GM21786 (cell line): ENCODE results near the gene NCEH1.
A peak's percentile ranks its signal among the peaks of the same experiment; 100 is the strongest.
"Not testable (repeated sequence)": the region's sequence is repeated elsewhere in the genome, so short reads cannot be mapped to it uniquely, and the experiment has no call there.

Experiments used
- ATAC-seq: cut with Tn5 transposase; IDR thresholded peaks from one replicate; pipeline ENCODE4 v1.9.1; 2021; ENCODE audit not compliant: unreplicated experiment

NCEH1 gene

DNA sequence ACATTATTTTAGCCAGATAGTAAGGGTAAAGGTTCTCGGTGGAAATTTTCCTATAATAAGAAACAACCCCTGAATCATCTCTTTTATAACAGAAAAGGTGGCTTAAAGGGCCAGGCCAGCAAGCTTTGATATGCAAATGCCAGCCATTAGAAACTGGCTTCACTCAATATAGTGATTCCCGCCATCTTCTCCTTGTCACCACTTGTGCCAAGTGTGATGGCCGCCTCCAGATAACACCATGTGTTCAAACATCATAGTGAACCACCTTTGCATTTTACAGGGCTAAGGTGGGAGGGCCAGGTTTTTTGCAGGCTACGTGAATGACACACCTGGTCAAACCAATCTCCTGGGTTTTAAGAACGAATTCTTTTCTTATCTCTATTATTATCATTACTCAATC, 31.3 kb downstream of the NCEH1 start:
- ATAC-seq = no peak

- ATAC-seq = no peak
Observed at GRCh38 chr3:172678068-172678467, 32.8 kb downstream of the NCEH1 start.

- no peak for ATAC-seq
Observed at GRCh38 chr3:172676196-172676922, 34.5 kb downstream of the NCEH1 start.

GRCh38 chr3:172675441-172676193, 35.2 kb downstream of the NCEH1 start:
- no peak for ATAC-seq

DNA sequence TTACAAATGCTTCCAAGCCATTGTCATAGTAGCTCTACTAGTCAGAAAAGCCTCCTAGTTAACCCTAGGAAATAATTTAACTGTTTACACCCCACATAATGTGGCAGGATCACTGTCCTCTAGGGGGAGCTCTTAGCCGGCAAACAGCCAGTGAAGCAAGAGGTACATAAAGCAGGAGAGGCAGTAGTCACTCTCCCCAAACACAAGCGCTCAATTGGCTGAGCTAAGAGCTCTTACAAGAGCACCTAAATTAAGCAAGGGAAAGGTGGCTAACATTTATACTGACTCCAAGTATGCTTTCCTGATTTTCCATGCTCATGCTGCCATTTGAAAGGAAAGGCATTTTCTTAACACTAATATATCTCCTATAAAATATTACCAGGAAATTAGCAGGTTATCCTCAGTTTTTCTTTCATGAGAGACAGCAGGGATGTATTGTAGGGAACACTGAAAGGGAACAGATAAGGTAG, 37.6 kb downstream of the NCEH1 start:
- ATAC-seq = peak; percentile 80

GRCh38 chr3:172669021-172669420, 41.8 kb downstream of the NCEH1 start:
- ATAC-seq = no peak

DNA sequence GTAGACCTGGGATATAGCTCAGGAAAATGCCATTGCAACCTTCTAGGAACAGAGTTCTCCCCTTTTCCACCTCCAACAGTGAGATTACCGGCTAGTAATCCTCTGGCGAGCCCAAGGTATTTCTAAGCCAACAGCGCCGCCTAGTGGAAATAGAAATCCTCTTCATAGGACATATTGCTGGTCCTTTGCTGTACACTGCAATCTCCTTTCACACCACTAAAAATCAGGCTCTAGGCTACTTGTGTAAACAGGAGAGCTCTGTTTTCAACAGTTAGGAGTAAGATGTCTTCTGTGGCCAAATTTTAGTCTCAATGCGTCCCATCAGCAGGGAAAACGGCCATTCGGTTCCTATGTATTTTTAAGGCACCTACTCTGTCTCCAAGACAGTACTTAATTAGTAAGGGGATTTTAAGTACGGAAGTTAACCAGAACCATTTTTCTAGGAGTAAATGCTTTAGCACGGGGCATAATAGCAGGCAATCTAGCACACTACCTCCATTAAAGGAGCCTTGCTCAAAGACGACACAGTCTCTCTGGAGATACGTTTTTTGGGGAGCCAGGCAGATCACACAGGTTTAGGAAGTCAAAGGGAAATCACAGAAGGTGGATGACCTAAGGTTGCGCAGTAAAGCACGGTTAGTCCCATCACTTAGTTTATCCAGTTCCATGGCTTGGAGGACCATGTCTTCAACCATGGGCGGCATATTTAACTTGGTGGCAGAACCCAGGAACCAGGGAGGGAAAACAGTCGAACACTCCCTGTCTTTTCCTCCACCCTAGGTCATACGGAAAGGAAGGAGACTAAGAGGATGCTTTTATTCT, 43.8 kb downstream of the NCEH1 start:
- peak; percentile 99 for ATAC-seq

DNA sequence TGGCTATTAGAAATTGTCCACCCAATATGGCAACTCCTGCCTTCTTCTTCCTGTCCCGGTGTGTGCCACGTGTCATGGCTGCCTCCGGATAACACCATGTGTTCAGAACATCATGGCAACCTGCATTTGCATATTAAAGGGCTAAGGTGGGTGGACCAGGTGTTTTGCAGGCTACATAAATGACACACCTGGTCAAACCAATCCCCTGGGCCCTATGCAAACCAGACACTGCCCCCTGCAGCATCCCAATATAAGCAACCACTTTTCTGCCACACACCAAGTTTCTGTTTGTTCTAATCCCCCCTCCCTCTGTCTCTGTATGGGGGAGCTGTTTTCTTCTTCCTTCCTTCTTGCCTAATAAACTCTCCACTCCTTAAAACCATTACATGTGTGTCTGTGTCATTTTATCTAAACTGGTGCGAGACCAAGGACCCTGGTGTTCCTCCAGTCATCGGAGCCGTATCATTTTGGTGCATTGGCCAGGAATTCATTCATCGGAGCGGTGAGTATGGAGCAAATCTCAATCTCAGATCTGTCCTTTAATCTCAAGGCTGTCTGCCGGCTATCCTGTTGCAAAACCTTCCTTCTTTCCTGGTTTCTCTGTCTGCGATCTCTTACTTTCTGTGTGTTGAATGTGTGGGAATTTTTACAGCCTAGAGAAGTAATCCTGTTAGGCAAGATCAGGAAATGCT, 44.5 kb downstream of the NCEH1 start:
- no peak for ATAC-seq

GRCh38 chr3:172665510-172665909, 45.4 kb downstream of the NCEH1 start:
- not testable (repeated sequence) for ATAC-seq

DNA sequence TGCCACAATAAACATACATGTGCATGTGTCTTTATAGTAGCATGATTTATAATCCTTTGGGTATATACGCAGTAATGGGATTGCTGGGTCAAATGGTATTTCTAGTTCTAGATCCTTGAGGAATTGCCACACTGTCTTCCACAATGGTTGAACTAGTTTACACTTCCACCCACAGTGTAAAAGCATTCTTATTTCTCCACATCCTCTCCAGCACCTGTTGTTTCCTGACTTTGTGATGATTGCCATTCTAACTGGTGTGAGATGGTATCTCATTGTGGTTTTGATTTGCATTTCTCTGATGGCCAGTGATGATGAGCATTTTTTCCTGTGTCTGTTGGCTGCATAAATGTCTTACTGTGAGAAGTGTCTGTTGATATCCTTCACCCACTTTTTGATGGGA, 50.4 kb downstream of the NCEH1 start:
- not testable (repeated sequence) for ATAC-seq

DNA sequence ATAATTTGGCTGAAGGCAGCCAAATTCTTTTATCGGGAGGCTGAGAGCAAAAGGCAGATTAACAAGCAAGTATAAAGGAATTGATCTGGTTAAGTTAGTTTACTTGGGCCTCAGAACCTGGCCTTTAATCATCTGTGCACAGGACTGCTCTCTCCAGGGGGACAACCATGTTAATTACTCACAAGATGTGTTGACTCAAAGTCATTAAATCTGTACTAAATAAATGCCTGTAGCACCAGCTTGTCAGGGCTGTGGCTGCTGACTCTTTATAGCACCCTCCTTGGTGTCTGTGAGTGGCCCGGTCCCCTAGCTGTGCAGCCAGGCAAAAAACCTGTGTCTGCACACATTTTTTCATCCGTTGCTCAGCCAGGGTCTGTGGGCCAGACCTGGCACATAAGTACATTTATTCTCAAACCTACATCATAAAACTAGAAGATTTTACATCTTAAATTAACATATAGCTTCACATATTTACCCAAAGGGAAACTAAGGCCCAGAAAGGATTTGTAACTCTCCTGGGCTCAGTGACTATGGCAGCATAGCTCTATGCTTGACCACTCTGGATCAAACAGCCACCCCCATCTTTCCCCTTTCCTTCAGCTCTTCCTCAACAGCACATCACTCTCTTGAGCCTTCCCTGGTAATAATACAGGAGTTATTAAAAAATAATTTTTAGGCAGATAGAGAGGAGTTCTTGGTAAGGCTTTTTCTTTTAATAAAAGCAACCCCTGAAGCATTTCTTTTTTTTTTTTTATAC, 51.4 kb downstream of the NCEH1 start:
- no peak for ATAC-seq

- no peak for ATAC-seq
Observed at GRCh38 chr3:172658344-172659245, 52.3 kb downstream of the NCEH1 start.

DNA sequence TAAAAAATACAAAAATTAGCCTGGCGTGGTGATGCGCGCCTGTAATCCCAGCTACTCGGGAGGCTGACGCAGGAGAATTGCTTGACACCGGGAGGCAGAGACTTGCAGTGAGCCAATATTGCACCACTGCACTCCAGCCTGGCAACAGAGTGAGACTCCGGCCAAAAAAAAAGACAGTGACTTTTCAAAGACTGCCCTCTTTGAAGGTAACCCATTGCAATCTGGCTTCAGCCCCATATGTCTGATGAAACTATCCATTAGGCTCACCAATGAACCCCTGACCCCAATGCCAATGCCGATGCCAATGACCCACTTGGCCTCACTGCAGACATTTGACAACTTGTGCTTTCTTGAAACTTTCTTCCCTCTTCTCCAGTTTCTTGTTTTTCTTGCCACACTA, 54.3 kb downstream of the NCEH1 start:
- no peak for ATAC-seq

DNA sequence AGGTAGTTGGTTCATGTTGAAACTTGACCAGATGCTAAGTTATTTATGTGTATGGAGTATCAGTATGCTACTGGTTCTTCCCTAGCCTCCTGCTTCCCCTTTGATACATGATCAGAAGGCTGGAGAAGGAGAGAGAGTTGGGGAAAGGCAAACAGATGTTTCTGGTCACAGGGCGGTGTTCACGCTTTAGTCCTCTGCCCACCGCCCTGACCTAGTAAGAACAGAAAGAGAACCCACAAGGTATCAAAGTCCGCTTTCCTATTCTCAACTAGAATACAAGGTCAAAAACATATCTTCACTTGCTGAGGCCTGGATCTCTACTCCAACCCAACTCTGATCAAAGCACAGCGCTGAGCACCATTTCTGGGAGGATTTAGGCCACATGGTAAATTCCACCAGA, 55.5 kb downstream of the NCEH1 start:
- ATAC-seq = no peak

GRCh38 chr3:172654470-172654869, 56.4 kb downstream of the NCEH1 start:
- no peak for ATAC-seq

- no peak for ATAC-seq
Observed at GRCh38 chr3:172653004-172653572, 57.8 kb downstream of the NCEH1 start.

- no peak for ATAC-seq
Observed at GRCh38 chr3:172651936-172652625, 58.8 kb downstream of the NCEH1 start.

DNA sequence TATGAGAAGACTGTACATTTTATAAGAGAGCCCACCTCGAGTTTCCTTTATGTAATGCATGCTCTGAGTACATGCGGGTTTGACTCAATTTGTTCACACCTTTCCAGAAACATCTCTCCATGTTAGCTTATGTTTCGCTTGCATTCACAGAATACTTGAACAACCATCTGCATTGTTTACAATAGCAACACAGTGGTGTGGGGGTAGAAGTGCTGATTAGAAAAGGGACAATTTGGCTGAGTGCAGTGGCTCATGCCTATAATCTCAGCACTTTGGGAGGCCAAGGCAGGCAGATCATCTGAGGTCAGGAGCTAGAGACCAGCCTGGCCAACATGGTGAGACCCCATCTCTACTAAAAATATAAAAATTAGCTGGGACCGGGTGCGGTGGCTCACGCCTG, 60.9 kb downstream of the NCEH1 start:
- ATAC-seq = no peak
